Suprapubic skin (tissue), 3 donors: ENCODE measurements around the gene STK17B.

Experiments used
- CTCF ChIP-seq, 2 donors: fragments of 200-600 bp in 1 of 2; fragments of 450-650 bp in 1 of 2; sonication (generic) in 1 of 2; IDR thresholded peaks; one replicate each; pipeline ENCODE4 v1.5.1; 2016 to 2019; ENCODE audit warnings: antibody characterized with exemption in 2 of 2, mild to moderate bottlenecking in 1 of 2, moderate library complexity in 1 of 2
- POLR2A ChIP-seq, 2 donors: fragments of 450-650 bp; IDR thresholded peaks; one replicate each; pipeline ENCODE4 v1.6.1; 2017; ENCODE audit warnings: antibody characterized with exemption in 2 of 2, mild to moderate bottlenecking in 2 of 2, moderate library complexity in 2 of 2

DNA sequence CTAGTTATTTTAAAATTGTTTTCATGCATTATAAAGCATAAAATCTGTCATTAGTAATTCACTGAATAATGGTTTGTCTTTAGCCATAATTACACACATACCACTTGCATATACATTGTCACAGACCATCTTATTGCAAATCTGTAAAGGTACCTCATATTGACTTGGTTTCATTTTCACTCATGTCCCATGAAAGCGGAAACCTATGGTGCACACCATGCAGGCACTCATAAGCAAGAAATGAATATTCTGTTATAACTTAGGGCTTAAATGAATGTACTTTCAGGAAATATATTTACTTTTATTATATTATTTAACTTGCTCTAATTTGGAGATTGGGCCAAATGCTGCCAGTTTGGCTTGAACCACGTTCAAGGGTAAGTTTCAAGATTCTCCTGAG lies 29.2 kb upstream of the STK17B start:
- TF ChIP-seq POLR2A (IDR thresholded peaks at IDR 0.05) (no peak), CTCF (IDR thresholded peaks at IDR 0.05) (no peak)
